Right cardiac atrium (tissue), 5 donors: ENCODE measurements around the gene CSNK1A1L. TPM values are rescaled to one million over a fixed set of nuclear protein-coding genes. Genes with fewer than 3 reads are reported as not detected.

Experiments used
- ATAC-seq, 2 donors: fragments of 200-7000 bp; cut with Tn5 transposase; one replicate each; pipeline versions ENCODE4 v1.8.0 to v1.9.1; 2020; ENCODE audit warnings: moderate library complexity in 2 of 2, mild to moderate bottlenecking in 1 of 2
- DNase-seq, 3 donors: peaks; one replicate each; pipeline ENCODE4 v3.0.0-alpha.2; 2020
- H3K27ac ChIP-seq: one replicate; pipeline ENCODE4 v1.5.1; 2013; ENCODE audit warnings: mild to moderate bottlenecking, low read length, control low read depth, moderate library complexity
- H3K27me3 ChIP-seq: one replicate; pipeline ENCODE4 v1.6.1; 2013; ENCODE audit not compliant: control insufficient read depth, insufficient read depth
- H3K4me1 ChIP-seq: one replicate; pipeline ENCODE4 v1.6.1; 2013; ENCODE audit warnings: low read length; ENCODE audit not compliant: control insufficient read depth, insufficient read depth
- H3K4me3 ChIP-seq: one replicate; pipeline ENCODE4 v1.5.1; 2013; ENCODE audit warnings: low read length, control low read depth
- H3K9me3 ChIP-seq: one replicate; pipeline ENCODE4 v1.6.1; 2013; ENCODE audit warnings: low read length; ENCODE audit not compliant: control insufficient read depth
- WGBS: extraction: QIAGEN DNeasy Blood & Tissue Kit; methylation state at CpG from one replicate; pipeline ENCODE4 v1.1.7; 2013; 5-methylcytosine and 5-hydroxymethylcytosine counted together
- intact Hi-C, 4 donors: fragments of 100-400 bp; cut with DNase I; formaldehyde crosslinking; loops; one replicate each; pipeline versions ENCODE4 v1.11.0 to v1.14.0; 2022 to 2023
- polyA plus RNA-seq: library from polyadenylated mRNA; stranded (reverse); fragments of 200-250 nt; gene quantifications from one replicate; pipeline ENCODE4 v1.2.3, GENCODE V29; 2013
- total RNA-seq, 4 donors: library from RNA; stranded (reverse); fragmentation: NEBNext Ultra II Directional; extraction: Animal tissue kit (Norgen Biotek cat#: 25700); gene quantifications; one replicate each; pipeline ENCODE4 v1.2.1, GENCODE V29; 2021
- donor health status: healthy with polysubstance abuse.
- donor health status: DM: no; HTN: yes; CAD: no.
- donor health status: DM: no; HTN: no; CAD: no.
- donor health status: DM: no; HTN: yes; CAD: no; lungs with severe emphysema.
- donor health status: DM: yes; HTN: yes; CAD: no.

The CSNK1A1L gene
- total and polyA plus RNA-seq, 5 donors = not detected

DNA sequence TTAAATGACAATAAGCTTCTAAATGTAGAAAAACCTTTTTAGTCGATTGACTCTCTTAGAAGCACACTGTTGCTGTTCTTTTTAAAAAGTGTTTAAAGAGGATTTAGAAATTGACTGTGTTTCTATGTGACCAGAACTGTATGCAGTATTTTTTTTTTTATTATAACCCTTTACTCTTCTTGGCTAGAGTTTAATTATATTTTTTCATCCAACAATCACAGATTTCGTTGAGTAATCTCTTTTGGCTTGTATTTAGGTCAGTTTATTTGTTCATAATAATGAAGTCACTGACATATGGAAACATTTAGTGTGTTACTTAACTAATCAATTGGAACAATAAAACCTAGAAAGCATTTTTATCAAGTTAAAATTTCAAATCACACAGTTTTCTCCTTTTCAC, 19.9 kb downstream of the CSNK1A1L start:
- H3K9me3 ChIP-seq = no peaks in the 10 kb centered on the region
- no peak for ATAC-seq
- H3K4me1 ChIP-seq = no peaks in the 10 kb centered on the region
- H3K27ac ChIP-seq = no peak overlapping the region
- H3K4me3 ChIP-seq = no peak overlapping the region
- intact Hi-C loops = no loop called here
- 50% methylated on average over 2 of the region's 2 CpGs for WGBS
- H3K27me3 ChIP-seq = no peaks in the 10 kb centered on the region
- no peak for DNase-seq

- DNase-seq = no peak
- WGBS = 98% methylated on average over 2 of the region's 2 CpGs
Observed at GRCh38 chr13:37076818-37077217, 28.6 kb downstream of the CSNK1A1L start.

DNA sequence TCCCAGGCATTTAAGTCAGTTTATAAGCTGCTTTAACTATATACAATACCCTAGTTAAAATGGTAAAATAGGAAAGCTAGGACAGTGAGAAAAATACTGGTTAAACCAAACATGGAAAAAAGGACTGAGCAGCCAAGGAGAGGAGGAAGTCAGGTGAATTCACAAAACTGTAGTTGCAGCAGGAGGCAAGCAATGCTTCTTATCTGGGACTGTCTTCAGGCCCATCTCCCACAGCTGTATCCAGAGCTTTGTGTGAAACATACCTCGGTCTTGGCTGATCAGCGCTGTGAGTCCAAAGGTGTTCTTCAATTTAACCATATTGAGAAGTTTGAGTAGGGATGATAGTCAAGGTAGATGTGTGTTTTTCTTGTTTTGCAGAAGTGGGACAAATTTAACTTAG, 30.3 kb downstream of the CSNK1A1L start:
- ATAC-seq = no peak
- Histone ChIP-seq H3K4me3 (no peak overlapping the region), H3K27ac (no peak overlapping the region), H3K27me3 (no peaks in the 10 kb centered on the region), H3K9me3 (no peaks in the 10 kb centered on the region), H3K4me1 (no peaks in the 10 kb centered on the region)
- no peak for DNase-seq
- intact Hi-C loops = loop anchor here in 3 of 4 donors (10.0 kb wide), 1 partner anchor 530 kb away; no protein-coding TSS in a partner anchor
- WGBS = 83% methylated on average over 2 of the region's 2 CpGs

More at GRCh38 chr13:37076818-37077217, 28.6 kb downstream of the CSNK1A1L start:
- H3K4me3 ChIP-seq = no peak overlapping the region
- no peak for ATAC-seq
- no peaks in the 10 kb centered on the region for H3K9me3 ChIP-seq
- no peaks in the 10 kb centered on the region for H3K4me1 ChIP-seq
- H3K27ac ChIP-seq = no peak overlapping the region
- no peaks in the 10 kb centered on the region for H3K27me3 ChIP-seq
- intact Hi-C loops = loop anchor here in 3 of 4 donors (10.0 kb wide), 1 partner anchor 528 kb away; no protein-coding TSS in a partner anchor

GRCh38 chr13:37074703-37075102, 30.8 kb downstream of the CSNK1A1L start:
- intact Hi-C loops = loop anchor here in 3 of 4 donors (10.0 kb wide), 1 partner anchor 530 kb away; no protein-coding TSS in a partner anchor
- H3K4me3 ChIP-seq = no peak overlapping the region
- ATAC-seq = peak in 1 of 2 donors; percentile 55

DNA sequence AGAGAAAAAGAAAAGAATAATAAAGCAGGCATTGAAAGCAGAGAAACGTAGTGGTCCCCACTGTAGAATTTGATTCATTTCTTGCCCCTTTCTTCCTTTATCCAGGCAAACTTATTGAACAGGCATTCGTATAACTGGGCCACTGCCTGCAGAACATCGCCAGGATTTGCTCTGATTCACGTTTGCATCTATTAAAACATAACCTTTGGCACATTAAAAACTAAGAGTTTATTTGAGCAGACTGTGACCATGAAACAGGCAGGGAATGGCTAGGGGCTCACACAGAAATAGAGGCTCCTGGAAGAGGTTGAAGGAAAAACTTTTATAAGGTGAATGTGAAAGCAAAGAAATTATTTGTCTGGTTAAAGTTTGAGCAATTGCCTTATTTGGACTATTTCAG, 33.4 kb downstream of the CSNK1A1L start:
- 73% methylated on average over 4 of the region's 4 CpGs for WGBS
- H3K27me3 ChIP-seq = no peaks in the 10 kb centered on the region
- intact Hi-C loops = loop anchor here in 3 of 4 donors (10.0 kb wide), 1 partner anchor 533 kb away; no protein-coding TSS in a partner anchor
- no peak overlapping the region for H3K27ac ChIP-seq
- H3K4me1 ChIP-seq = no peaks in the 10 kb centered on the region
- no peaks in the 10 kb centered on the region for H3K9me3 ChIP-seq
- ATAC-seq = no peak
- DNase-seq = no peak
- no peak overlapping the region for H3K4me3 ChIP-seq

More at GRCh38 chr13:37074703-37075102, 30.8 kb downstream of the CSNK1A1L start:
- no peak overlapping the region for H3K27ac ChIP-seq
- WGBS = 5% methylated on average over 1 of the region's 1 CpG
- no peaks in the 10 kb centered on the region for H3K4me1 ChIP-seq
- no peaks in the 10 kb centered on the region for H3K27me3 ChIP-seq
- no peak for DNase-seq
- no peaks in the 10 kb centered on the region for H3K9me3 ChIP-seq

- WGBS = 88% methylated on average over 7 of the region's 7 CpGs
- no peak for ATAC-seq
- DNase-seq = no peak
- no peak overlapping the region for H3K4me3 ChIP-seq
- H3K9me3 ChIP-seq = no peaks in the 10 kb centered on the region
- no peak overlapping the region for H3K27ac ChIP-seq
- H3K4me1 ChIP-seq = no peaks in the 10 kb centered on the region
- H3K27me3 ChIP-seq = no peaks in the 10 kb centered on the region
- intact Hi-C loops = loop anchor here in 3 of 4 donors (10.0 kb wide), 1 partner anchor 534 kb away; no protein-coding TSS in a partner anchor
Observed at GRCh38 chr13:37070956-37071355, 34.5 kb downstream of the CSNK1A1L start.

GRCh38 chr13:37070145-37070695, 35.2 kb downstream of the CSNK1A1L start:
- H3K4me3 ChIP-seq = no peak overlapping the region
- ATAC-seq (peak; percentile 34 to 40), DNase-seq (no peak)
- no peaks in the 10 kb centered on the region for H3K9me3 ChIP-seq
- no peaks in the 10 kb centered on the region for H3K4me1 ChIP-seq
- H3K27ac ChIP-seq = no peak overlapping the region
- no peaks in the 10 kb centered on the region for H3K27me3 ChIP-seq
- WGBS = 88% methylated on average over 9 of the region's 9 CpGs
- intact Hi-C loops = loop anchor here in 3 of 4 donors (10.0 kb wide), 1 partner anchor 535 kb away; no protein-coding TSS in a partner anchor

DNA sequence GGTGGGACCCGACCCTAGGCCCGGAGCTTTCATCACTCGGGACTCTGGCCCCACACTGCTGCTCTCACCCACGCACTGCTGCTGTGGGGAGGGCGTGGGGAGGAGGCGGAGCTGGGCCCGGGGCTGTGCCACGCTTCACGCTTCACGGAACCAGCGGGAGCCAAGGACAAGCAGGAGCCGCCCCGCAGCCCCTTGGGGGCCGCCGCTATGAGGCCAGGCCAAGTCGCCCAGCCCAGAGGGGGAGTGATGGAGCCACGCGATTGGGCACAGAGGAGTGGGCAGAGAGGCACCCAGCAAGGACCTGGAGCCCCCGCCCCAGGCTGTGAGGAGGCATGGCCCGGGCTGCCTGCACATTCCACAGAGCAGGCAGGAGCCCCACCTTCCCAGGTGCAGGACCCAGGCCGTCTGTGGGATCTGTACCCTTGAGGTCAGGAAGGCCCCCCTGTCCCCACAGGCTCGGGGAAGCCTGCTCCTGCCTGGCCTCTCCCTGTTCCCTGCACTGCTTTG, 35.8 kb downstream of the CSNK1A1L start:
- WGBS = 90% methylated on average over 22 of the region's 22 CpGs
- DNase-seq (peak in 2 of 3 donors; percentile 52 to 65), ATAC-seq (peak; percentile 35 to 57)
- Histone ChIP-seq H3K4me3 (no peak overlapping the region), H3K9me3 (no peaks in the 10 kb centered on the region), H3K4me1 (no peaks in the 10 kb centered on the region), H3K27me3 (no peaks in the 10 kb centered on the region), H3K27ac (no peak overlapping the region)
- intact Hi-C loops = loop anchor here in 3 of 4 donors (10.0 kb wide), 1 partner anchor 535 kb away; no protein-coding TSS in a partner anchor

DNA sequence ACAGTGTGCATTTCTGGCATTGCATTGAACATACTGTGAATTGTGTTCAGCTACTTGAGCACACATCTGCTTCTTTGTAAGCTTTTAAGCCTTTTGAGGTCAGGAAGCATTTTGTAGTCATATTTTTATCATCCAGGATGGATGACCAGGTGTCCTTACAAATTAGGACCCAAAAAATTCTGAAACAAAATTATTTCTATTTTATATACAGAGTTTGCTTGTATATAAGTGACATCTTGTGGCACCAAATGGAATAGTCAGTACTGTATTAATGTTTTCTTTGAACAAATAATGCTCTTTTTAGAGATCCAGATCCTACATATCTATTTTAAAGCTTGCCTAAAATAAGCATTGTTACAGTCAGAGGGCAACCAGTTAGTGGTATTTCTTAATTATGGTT, 36.5 kb downstream of the CSNK1A1L start:
- ATAC-seq = no peak
- H3K27me3 ChIP-seq = no peaks in the 10 kb centered on the region
- intact Hi-C loops = no loop called here

DNA sequence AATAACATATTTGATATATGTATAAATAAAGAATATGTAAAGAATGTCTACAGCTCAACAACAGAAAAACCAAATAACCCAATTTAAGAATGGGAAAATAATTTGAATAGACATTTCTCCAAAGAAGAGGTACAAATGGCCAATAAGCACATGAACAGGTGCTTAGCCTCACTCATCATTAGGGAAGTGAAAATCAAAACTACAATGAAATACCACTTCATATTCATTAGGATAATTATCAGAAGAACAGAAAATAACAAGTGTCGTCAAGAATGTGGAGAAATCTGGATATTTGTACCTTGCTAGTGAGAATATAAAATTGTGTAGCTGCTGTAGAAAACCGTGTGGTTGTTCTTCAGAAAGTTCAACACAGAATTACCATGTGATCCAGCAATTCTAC, 37.6 kb downstream of the CSNK1A1L start:
- H3K27me3 ChIP-seq = no peaks in the 10 kb centered on the region
- H3K4me1 ChIP-seq = no peaks in the 10 kb centered on the region
- DNase-seq (no peak), ATAC-seq (no peak)
- H3K9me3 ChIP-seq = no peaks in the 10 kb centered on the region
- WGBS = 75% methylated on average over 2 of the region's 2 CpGs
- intact Hi-C loops = no loop called here
- no peak overlapping the region for H3K4me3 ChIP-seq
- H3K27ac ChIP-seq = no peak overlapping the region

More for the DNA sequence above, 36.5 kb downstream of the CSNK1A1L start:
- Histone ChIP-seq H3K27ac (no peak overlapping the region), H3K9me3 (no peaks in the 10 kb centered on the region), H3K4me3 (no peak overlapping the region), H3K4me1 (no peaks in the 10 kb centered on the region)
- DNase-seq = no peak

DNA sequence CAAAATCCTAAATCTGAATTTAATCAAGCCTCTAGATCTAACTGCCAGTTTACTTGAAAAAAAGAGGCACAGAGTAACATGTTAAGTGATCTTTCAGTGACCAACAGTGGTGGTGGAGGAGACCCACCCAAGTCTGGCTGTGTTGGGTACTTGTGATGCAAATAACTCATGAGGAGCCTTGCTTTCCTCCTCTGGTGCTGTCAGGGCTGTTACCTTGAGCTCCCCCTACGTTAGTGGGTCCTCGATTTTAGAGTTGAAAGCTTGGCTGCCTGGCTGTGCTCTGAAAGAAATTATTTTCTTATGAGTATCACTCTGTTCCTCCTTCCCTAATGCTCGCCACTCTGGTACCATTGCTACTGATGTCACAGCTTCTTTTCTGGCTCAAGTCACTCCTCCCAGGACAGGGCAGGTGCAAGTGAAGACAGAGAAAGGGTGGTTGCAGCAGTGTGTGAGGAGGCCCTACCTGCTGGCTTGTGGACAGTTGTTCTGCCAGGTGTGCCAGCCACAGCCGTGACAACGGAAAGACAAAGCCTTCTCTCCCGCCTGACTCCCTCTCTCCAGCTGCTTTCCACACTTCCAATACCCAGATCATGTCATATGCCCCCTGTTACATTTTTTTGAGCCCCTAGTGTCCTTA, 39.5 kb downstream of the CSNK1A1L start:
- ATAC-seq (no peak), DNase-seq (no peak)
- H3K9me3 ChIP-seq = no peaks in the 10 kb centered on the region
- WGBS = 84% methylated on average over 6 of the region's 6 CpGs
- H3K27me3 ChIP-seq = no peaks in the 10 kb centered on the region
- H3K4me1 ChIP-seq = no peaks in the 10 kb centered on the region
- H3K4me3 ChIP-seq = no peak overlapping the region
- H3K27ac ChIP-seq = no peak overlapping the region
- intact Hi-C loops = no loop called here
